ENCODE measurements around the gene GPR146.

Gene GPR146

GRCh38 chr7:1099637-1100036 is 55.3 kb downstream of the GPR146 start:
- TF ChIP-seq GATA3 (IDR thresholded peaks at IDR 0.05; ENCODE audit: low read depth, low read length) (no peak), GATA2 (IDR thresholded peaks at IDR 0.05; ENCODE audit: low read depth, low read length) (no peak)

GRCh38 chr7:1100386-1100785 is 56.0 kb downstream of the GPR146 start:
- no peak for TF ChIP-seq GATA2 (IDR thresholded peaks at IDR 0.05; ENCODE audit: low read depth, low read length)
- no peak for TF ChIP-seq GATA3 (IDR thresholded peaks at IDR 0.05; ENCODE audit: low read depth, low read length)

- TF ChIP-seq GATA3 (IDR thresholded peaks at IDR 0.05; ENCODE audit: low read depth, low read length) = no peak
- no peak for TF ChIP-seq GATA2 (IDR thresholded peaks at IDR 0.05; ENCODE audit: low read depth, low read length)
Observed at GRCh38 chr7:1100834-1101562, 56.7 kb downstream of the GPR146 start.

DNA sequence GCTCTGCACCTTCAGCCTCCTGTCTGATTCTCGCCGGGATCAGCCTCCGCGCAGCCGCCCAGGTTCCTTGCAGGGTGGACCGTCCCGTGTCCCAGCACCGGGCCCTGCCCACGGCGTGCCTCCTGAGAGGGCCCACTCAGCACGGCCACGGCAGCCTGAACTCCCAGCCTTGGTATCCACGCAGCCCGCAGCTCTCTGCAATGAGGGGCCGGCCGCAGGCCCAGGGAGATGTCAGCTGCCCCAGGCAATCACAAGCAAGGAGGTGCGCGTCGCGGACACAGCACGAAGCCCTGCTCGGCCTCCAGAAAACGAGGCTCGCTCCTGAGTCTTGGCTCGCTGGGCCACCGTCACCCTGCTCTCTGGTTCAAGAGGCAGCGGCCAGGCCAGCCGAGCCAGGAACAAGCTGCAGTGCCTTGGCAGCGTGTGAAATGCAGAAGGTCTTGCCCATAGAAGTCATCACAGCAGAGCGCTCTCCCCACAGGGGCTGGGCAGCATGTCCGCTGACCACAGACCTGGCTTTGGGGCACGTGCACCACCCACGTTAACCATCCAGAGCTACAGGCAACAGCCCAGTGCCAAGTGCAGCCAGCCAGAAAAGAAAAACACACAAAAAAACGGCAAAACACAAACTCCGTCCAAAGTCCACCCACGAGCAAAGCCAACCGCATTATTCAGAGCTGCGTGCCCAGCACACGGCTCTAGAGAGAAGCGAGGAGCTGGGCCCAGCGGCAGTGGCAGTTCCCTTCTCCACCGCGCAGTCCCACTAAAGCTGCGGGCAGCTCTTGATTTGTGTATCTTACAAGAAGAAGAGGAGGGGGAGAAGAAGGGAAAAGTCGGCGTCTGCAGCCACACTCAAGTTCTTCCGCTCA is 57.5 kb downstream of the GPR146 start:
- no peak for TF ChIP-seq GATA3 (IDR thresholded peaks at IDR 0.05; ENCODE audit: low read depth, low read length)
- TF ChIP-seq GATA2 (IDR thresholded peaks at IDR 0.05; ENCODE audit: low read depth, low read length) = no peak

GRCh38 chr7:1103009-1103788 is 58.9 kb downstream of the GPR146 start:
- TF ChIP-seq GATA3 (IDR thresholded peaks at IDR 0.05; ENCODE audit: low read depth, low read length) = no peak
- no peak for TF ChIP-seq GATA2 (IDR thresholded peaks at IDR 0.05; ENCODE audit: low read depth, low read length)

DNA sequence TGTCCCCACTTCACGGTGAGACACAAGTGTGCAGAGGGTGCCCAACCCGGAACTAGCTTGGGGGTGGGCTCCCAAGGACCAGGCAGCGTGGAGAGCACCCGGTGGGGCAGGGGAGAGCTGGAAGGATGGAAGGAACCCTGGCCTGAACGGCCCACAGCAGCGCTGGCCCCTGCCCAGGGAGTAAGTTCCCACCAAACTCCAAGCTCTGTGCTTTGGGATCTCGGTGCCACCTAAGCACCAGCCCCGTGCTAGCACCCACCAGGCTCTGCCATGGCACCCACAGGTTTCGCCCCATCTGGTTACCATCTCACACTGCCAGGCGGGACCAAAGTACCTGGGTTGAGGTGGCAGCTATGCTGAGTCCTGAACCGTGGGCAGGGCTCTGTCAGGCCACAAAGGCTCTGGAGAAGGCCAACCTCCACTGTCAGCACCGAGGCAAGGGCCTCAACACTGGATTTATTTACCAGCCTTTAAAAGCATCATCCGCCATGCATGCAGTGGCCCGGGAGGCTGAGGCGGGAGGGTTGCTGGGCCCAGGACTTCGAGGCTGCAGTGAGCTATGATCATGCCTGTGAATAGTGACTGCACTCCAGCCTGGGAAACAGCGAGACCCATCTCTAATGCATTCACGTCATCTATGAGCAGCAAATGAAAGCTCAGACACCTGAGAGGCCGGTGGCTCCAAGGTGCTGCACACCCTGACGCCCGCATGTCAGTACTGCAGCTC is 59.6 kb downstream of the GPR146 start:
- TF ChIP-seq GATA3 (IDR thresholded peaks at IDR 0.05; ENCODE audit: low read depth, low read length) = no peak
- TF ChIP-seq GATA2 (IDR thresholded peaks at IDR 0.05; ENCODE audit: low read depth, low read length) = no peak

DNA sequence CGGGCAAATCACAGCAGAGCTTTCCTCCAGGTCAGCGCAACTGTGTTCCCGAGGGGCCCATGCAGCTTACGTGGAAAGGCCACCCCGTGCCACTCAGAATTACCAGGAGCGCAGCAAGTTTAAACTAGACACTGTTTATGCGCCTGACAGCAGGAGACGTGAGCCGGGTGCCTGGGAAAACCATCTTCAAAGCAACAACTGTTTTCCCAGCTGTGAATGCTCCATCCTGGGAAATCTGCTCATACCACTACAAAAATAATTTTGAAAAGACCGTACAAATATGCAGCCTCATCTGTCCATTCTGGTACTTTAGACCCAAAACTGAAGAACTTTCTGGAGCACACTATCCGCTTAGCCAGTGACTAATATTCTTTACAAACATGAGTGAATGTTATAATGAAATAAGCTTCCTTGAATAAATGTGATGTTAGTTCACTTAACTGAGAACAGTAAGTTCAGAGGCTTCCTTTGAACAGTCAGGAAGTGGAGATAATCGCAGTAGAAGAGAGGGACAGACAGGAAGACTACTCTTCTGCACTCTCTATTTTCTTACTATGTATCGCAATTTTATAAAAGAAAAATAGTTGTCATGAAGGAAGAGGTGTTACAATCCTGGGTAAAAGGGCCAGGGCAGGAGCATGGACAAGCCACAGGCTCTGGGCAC is 60.3 kb downstream of the GPR146 start:
- no peak for TF ChIP-seq GATA2 (IDR thresholded peaks at IDR 0.05; ENCODE audit: low read depth, low read length)
- TF ChIP-seq GATA3 (IDR thresholded peaks at IDR 0.05; ENCODE audit: low read depth, low read length) = no peak

- TF ChIP-seq GATA2 (IDR thresholded peaks at IDR 0.05; ENCODE audit: low read depth, low read length) (no peak), GATA3 (IDR thresholded peaks at IDR 0.05; ENCODE audit: low read depth, low read length) (no peak)
Observed at GRCh38 chr7:1105189-1105588, 60.8 kb downstream of the GPR146 start.

- TF ChIP-seq GATA2 (IDR thresholded peaks at IDR 0.05; ENCODE audit: low read depth, low read length) (no peak), GATA3 (IDR thresholded peaks at IDR 0.05; ENCODE audit: low read depth, low read length) (no peak)
Observed at GRCh38 chr7:1106063-1106792, 61.9 kb downstream of the GPR146 start.

DNA sequence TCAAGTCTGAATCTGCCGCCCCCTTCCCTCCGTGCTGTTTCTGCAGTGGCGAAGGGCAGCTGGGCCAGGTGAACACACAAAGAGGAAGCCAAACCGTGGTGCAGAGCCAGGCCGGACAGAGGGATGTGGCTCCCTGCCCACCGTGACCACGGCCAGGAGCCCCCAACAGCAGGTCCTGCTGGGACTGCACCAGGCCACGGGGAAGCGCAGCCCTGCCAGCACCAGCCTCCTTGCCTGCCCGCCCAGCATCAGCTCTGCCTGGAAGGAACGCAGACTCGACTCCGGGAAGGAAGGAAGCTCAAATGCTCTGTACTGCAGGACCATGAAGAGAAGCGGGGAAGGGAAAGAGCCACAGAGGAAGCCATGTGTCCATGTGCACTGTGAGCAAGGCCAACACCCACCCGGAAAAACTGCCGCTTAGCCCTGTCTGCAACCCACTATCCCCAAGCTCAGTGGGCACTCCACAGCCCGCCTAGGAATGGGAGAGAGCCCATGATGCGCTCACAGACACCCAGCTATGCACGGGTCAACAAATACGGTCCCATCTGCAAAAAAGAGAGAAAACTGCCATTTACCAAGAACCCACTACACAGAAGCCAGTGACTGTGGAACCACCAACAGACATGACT is 62.6 kb downstream of the GPR146 start:
- TF ChIP-seq GATA3 (IDR thresholded peaks at IDR 0.05; ENCODE audit: low read depth, low read length) (no peak), GATA2 (IDR thresholded peaks at IDR 0.05; ENCODE audit: low read depth, low read length) (no peak)

GRCh38 chr7:1108264-1108920 is 64.0 kb downstream of the GPR146 start:
- TF ChIP-seq GATA3 (IDR thresholded peaks at IDR 0.05; ENCODE audit: low read depth, low read length) (no peak), GATA2 (IDR thresholded peaks at IDR 0.05; ENCODE audit: low read depth, low read length) (no peak)

All from SH-SY5Y (cell line).